WTC11 (cell line): ENCODE results near the gene CCDC81. TPM values are rescaled to one million over a fixed set of nuclear protein-coding genes. Genes with fewer than 3 reads are reported as not detected.

ENCODE experiments used
- ATAC-seq: fragments of 200-7000 bp; cut with Tn5 transposase; 2 replicates; pipeline ENCODE4 v1.10.0; 2021; ENCODE audit warnings: mild to moderate bottlenecking, moderate library complexity
- CTCF ChIA-PET: fragments of 300-600 bp; sonication (Branson Sonifier 250); formaldehyde crosslinking; loops from one replicate; lab custom pipeline; 2021; ENCODE audit warnings: antibody characterized with exemption; lab: Charles Lee
- POLR2A ChIA-PET: fragments of 350-600 bp; sonication (Branson Sonifier 250); formaldehyde crosslinking; loops from one replicate; lab custom pipeline; 2021; ENCODE audit warnings: antibody characterized with exemption; lab: Charles Lee
- DNase-seq: peaks from one replicate; pipeline ENCODE4 v3.0.0; 2021; ENCODE audit warnings: low spot score
- H3K27ac Mint-ChIP-seq: 2 replicates; pipeline ENCODE4 v1.8.0; 2021; ENCODE audit warnings: mixed read lengths
- H3K27me3 Mint-ChIP-seq: 2 replicates; pipeline ENCODE4 v1.8.0; 2021; ENCODE audit warnings: low read depth, mild to moderate bottlenecking, moderate library complexity, mixed read lengths
- H3K36me3 Mint-ChIP-seq: 2 replicates; pipeline ENCODE4 v1.8.0; 2021; ENCODE audit warnings: mixed read lengths
- H3K4me1 Mint-ChIP-seq: 2 replicates; pipeline ENCODE4 v1.8.0; 2022; ENCODE audit warnings: mixed read lengths
- H3K4me3 Mint-ChIP-seq: 2 replicates; pipeline ENCODE4 v1.8.0; 2021; ENCODE audit warnings: mild to moderate bottlenecking, moderate library complexity, mixed read lengths
- H3K9me3 Mint-ChIP-seq: 2 replicates; pipeline ENCODE4 v1.8.0; 2021; ENCODE audit warnings: mixed read lengths
- AR ChIP-seq: fragments of 250-450 bp; sonication (Bioruptor Pico); IDR thresholded peaks from 2 replicates; pipeline ENCODE4 v1.9.0; 2021; ENCODE audit warnings: mild to moderate bottlenecking
- ARID4B ChIP-seq: sonication (generic); formaldehyde crosslinking; IDR thresholded peaks from 2 replicates; pipeline ENCODE4 v1.8.0; 2023; ENCODE audit warnings: missing genetic modification reagents, mild to moderate bottlenecking, borderline replicate concordance
- ATF1 ChIP-seq: sonication (generic); formaldehyde crosslinking; IDR thresholded peaks from 2 replicates; pipeline ENCODE4 v1.8.1; 2023; ENCODE audit warnings: mild to moderate bottlenecking, moderate library complexity, missing genetic modification reagents
- E2F1 ChIP-seq: sonication (generic); formaldehyde crosslinking; IDR thresholded peaks from 2 replicates; pipeline ENCODE4 v1.8.0; 2022; ENCODE audit warnings: mild to moderate bottlenecking, missing genetic modification reagents
- IRF2 ChIP-seq: sonication (generic); formaldehyde crosslinking; IDR thresholded peaks from 2 replicates; pipeline ENCODE4 v1.8.0; 2022; ENCODE audit warnings: low read depth, missing genetic modification reagents, borderline replicate concordance
- MLX ChIP-seq: sonication (generic); formaldehyde crosslinking; IDR thresholded peaks from 2 replicates; pipeline ENCODE4 v1.8.1; 2023; ENCODE audit warnings: mild to moderate bottlenecking, missing genetic modification reagents, moderate library complexity
- PRDM15 ChIP-seq: sonication (generic); formaldehyde crosslinking; IDR thresholded peaks from 2 replicates; pipeline ENCODE4 v1.8.0; 2022; ENCODE audit warnings: missing genetic modification reagents
- STAT6 ChIP-seq: sonication (generic); formaldehyde crosslinking; conservative IDR thresholded peaks from 2 replicates; pipeline ENCODE4 v1.8.1; 2023; ENCODE audit warnings: mild to moderate bottlenecking, low read depth, missing genetic modification reagents, moderate library complexity
- TEAD4 ChIP-seq: sonication (generic); formaldehyde crosslinking; IDR thresholded peaks from 2 replicates; pipeline ENCODE4 v1.8.0; 2022; ENCODE audit warnings: mild to moderate bottlenecking, missing genetic modification reagents
- USF2 ChIP-seq: sonication (generic); formaldehyde crosslinking; IDR thresholded peaks from 2 replicates; pipeline ENCODE4 v1.8.1; 2023; ENCODE audit warnings: mild to moderate bottlenecking, missing genetic modification reagents, moderate library complexity
- ZNF232 ChIP-seq: sonication (generic); formaldehyde crosslinking; IDR thresholded peaks from 2 replicates; pipeline ENCODE4 v1.8.0; 2022; ENCODE audit warnings: mild to moderate bottlenecking, missing genetic modification reagents
- ZNF263 ChIP-seq: sonication (generic); formaldehyde crosslinking; IDR thresholded peaks from 2 replicates; pipeline ENCODE4 v1.8.1; 2022; ENCODE audit warnings: low read depth, mild to moderate bottlenecking, moderate library complexity, missing genetic modification reagents
- ZNF317 ChIP-seq: sonication (generic); formaldehyde crosslinking; IDR thresholded peaks from 2 replicates; pipeline ENCODE4 v1.8.1; 2023; ENCODE audit warnings: low read depth, mild to moderate bottlenecking, moderate library complexity, missing genetic modification reagents, borderline replicate concordance
- ZNF416 ChIP-seq: fragments of 250-450 bp; sonication (Bioruptor Pico); IDR thresholded peaks from 2 replicates; pipeline ENCODE4 v1.9.0; 2021; ENCODE audit warnings: mild to moderate bottlenecking, inconsistent platforms
- ZNF512 ChIP-seq: sonication (generic); formaldehyde crosslinking; IDR thresholded peaks from 2 replicates; pipeline ENCODE4 v1.8.1; 2022; ENCODE audit warnings: missing genetic modification reagents, borderline replicate concordance
- total RNA-seq: library from RNA; stranded (reverse); gene quantifications from 3 replicates; pipeline ENCODE4 v1.2.3, GENCODE V29; 2021

The CCDC81 gene
- total RNA-seq, 1 experiment from 2014 or later = 0.98 TPM

- Mint-ChIP-seq H3K9me3 (no peaks in the 10 kb centered on the region), H3K27me3 (no peaks in the 10 kb centered on the region; the same call in 1 of the 2 replicates), H3K36me3 (no peaks in the 10 kb centered on the region), H3K4me1 (no peaks in the 10 kb centered on the region), H3K4me3 (no peak overlapping the region), H3K27ac (no peak overlapping the region)
- ATAC-seq = no peak
- ChIA-PET CTCF (no interaction called here), POLR2A (interaction anchor here (0.6 kb wide), 1 partner anchor 1470 kb away, joined by 3 read pairs; no protein-coding TSS in a partner anchor)
- DNase-seq = no peak
- TF ChIP-seq ZNF263 (CRISPR knock-in tag) (no peak), ZNF317 (CRISPR knock-in tag) (no peak), PRDM15 (CRISPR knock-in tag) (no peak), IRF2 (CRISPR knock-in tag) (no peak), E2F1 (no peak), ZNF232 (CRISPR knock-in tag) (no peak), MLX (CRISPR knock-in tag) (no peak), USF2 (no peak), ZNF416 (CRISPR knock-in tag) (no peak), ATF1 (no peak)
Observed at GRCh38 chr11:86446163-86446923, 71.7 kb downstream of the CCDC81 start.

GRCh38 chr11:86446924-86447285, 72.2 kb downstream of the CCDC81 start:
- H3K9me3 Mint-ChIP-seq = no peaks in the 10 kb centered on the region
- no peak for ATAC-seq
- no peak for DNase-seq
- H3K36me3 Mint-ChIP-seq = no peaks in the 10 kb centered on the region
- H3K4me3 Mint-ChIP-seq = no peak overlapping the region
- H3K27ac Mint-ChIP-seq = no peak overlapping the region
- CTCF ChIA-PET = interaction anchor here (2.2 kb wide), 1 partner anchor 86 kb away, joined by 10 read pairs; no protein-coding TSS in a partner anchor
- no peaks in the 10 kb centered on the region; the same call in 1 of the 2 replicates for H3K27me3 Mint-ChIP-seq
- POLR2A ChIA-PET = no interaction called here
- H3K4me1 Mint-ChIP-seq = no peaks in the 10 kb centered on the region
- TF ChIP-seq AR (CRISPR knock-in tag) (no peak), ARID4B (CRISPR knock-in tag) (no peak), STAT6 (no peak), ZNF512 (no peak), TEAD4 (CRISPR knock-in tag) (no peak)
